Ovary (tissue), 3 donors: Measurements from ENCODE around the gene NBDY.

Experiments
- POLR2A ChIP-seq: fragments of 450-650 bp; IDR thresholded peaks from one replicate; pipeline ENCODE4 v1.6.1; 2017; ENCODE audit warnings: antibody characterized with exemption, mild to moderate bottlenecking, moderate library complexity
- TF ChIP-seq, protein P1 (sequence below), 3 donors: fragments of 450-650 bp in 2 of 3; fragments of 200-600 bp in 1 of 3; IDR thresholded peaks; one replicate each; pipeline versions ENCODE4 v1.5.1 to v1.8.0; 2016 to 2022; ENCODE audit warnings: antibody characterized with exemption in 3 of 3, mild to moderate bottlenecking in 1 of 3
- donor health status: DM: no; HTN: no; CAD: no.

DNA sequence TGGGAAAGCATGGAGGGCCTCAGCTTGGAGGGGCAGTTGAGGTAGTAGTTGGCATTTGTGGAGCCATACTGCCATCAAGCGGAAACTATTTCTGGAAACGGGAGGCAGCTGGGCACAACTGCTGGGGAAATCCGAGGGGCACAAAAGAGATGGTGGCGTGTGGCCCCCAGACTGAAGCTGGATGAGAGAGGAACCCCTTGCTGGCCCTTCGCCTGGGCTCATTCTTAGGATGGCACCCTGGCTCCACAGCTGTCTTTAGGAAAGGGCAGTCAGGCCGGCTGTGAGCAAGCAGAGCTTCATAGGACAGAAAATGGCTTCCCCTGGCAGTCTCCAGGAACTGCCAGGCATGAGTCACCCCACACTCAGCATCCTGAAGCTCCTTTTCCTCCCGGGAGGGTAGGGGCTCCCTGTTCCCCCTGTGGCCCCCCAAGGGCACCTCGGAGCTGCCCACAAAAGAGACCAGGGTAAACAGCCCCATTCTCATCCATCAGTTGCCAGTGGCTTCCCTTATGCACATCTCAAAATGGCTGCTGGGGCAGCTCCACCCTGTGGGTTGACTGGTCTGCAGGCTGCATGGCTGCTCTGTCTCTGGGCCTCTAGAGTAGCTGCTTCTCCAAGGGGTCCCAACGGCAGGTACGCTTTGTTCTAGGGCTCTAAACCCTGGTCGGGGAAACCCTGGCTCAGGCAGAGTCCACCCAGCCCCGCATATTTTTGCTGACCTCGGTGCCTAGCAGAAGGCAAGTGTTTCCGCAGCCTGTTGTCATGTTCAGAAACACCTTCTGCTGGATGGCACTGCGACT is 64.7 kb downstream of the NBDY start:
- TF ChIP-seq, protein P1, sequence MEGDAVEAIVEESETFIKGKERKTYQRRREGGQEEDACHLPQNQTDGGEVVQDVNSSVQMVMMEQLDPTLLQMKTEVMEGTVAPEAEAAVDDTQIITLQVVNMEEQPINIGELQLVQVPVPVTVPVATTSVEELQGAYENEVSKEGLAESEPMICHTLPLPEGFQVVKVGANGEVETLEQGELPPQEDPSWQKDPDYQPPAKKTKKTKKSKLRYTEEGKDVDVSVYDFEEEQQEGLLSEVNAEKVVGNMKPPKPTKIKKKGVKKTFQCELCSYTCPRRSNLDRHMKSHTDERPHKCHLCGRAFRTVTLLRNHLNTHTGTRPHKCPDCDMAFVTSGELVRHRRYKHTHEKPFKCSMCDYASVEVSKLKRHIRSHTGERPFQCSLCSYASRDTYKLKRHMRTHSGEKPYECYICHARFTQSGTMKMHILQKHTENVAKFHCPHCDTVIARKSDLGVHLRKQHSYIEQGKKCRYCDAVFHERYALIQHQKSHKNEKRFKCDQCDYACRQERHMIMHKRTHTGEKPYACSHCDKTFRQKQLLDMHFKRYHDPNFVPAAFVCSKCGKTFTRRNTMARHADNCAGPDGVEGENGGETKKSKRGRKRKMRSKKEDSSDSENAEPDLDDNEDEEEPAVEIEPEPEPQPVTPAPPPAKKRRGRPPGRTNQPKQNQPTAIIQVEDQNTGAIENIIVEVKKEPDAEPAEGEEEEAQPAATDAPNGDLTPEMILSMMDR (IDR thresholded peaks at IDR 0.05) = no peak
- no peak for TF ChIP-seq POLR2A
